Measurements from ENCODE around the gene SOX13. TPM values are rescaled to one million over a fixed set of nuclear protein-coding genes. Genes with fewer than 3 reads are reported as not detected.

The SOX13 gene
- total and polyA plus RNA-seq, 9 donors: 12.0 to 43.0 (median 21.8) TPM

GRCh38 chr1:204132718-204133117, 59.8 kb downstream of the SOX13 start:
- Histone ChIP-seq H3K4me3 (no peak overlapping the region), H3K27ac (no peak overlapping the region), H3K9me3 (no peaks in the 10 kb centered on the region), H3K4me1 (ENCODE audit: insufficient read depth) (peaks cover 17% of the 10 kb centered on the region), H3K36me3 (no peaks in the 10 kb centered on the region), H3K27me3 (no peaks in the 10 kb centered on the region)
- no peak for TF ChIP-seq POLR2A (IDR thresholded peaks at IDR 0.05)
- TF ChIP-seq EP300 (IDR thresholded peaks at IDR 0.05): no peak
- TF ChIP-seq, protein P1, sequence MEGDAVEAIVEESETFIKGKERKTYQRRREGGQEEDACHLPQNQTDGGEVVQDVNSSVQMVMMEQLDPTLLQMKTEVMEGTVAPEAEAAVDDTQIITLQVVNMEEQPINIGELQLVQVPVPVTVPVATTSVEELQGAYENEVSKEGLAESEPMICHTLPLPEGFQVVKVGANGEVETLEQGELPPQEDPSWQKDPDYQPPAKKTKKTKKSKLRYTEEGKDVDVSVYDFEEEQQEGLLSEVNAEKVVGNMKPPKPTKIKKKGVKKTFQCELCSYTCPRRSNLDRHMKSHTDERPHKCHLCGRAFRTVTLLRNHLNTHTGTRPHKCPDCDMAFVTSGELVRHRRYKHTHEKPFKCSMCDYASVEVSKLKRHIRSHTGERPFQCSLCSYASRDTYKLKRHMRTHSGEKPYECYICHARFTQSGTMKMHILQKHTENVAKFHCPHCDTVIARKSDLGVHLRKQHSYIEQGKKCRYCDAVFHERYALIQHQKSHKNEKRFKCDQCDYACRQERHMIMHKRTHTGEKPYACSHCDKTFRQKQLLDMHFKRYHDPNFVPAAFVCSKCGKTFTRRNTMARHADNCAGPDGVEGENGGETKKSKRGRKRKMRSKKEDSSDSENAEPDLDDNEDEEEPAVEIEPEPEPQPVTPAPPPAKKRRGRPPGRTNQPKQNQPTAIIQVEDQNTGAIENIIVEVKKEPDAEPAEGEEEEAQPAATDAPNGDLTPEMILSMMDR (IDR thresholded peaks at IDR 0.05): no peak
- WGBS, 3 donors: 74 to 77% (median 76%) methylated on average over 6 of the region's 6 CpGs
- no peak for DNase-seq
- intact Hi-C loops (cut with DNase I): no loop called here

DNA sequence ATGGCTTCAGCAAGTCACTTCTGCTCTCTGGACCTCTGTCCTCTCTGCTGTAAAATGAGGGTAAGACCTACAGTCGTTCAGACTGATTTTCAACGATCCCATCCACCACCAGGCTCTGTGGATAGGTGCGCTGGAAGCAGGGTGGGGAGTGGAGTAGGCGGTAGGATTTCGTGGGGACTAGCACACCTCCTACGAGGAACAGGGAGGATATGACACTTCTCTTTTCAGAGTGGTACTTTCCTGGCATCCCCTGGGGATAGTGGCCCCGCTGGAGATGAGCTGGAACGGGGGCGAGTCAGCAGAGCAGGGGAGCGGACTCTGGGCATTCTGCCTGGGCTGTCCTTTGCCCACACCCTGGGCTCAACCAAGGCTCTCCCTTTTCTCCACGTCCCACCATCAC, 61.2 kb downstream of the SOX13 start:
- 82 to 86% (median 83%) methylated on average over 11 of the region's 11 CpGs for WGBS, 3 donors
- TF ChIP-seq EP300 (IDR thresholded peaks at IDR 0.05): no peak
- intact Hi-C loops (cut with DNase I): no loop called here
- H3K27ac ChIP-seq: no peak overlapping the region
- H3K4me1 ChIP-seq (ENCODE audit: insufficient read depth): peaks cover 17% of the 10 kb centered on the region
- DNase-seq: no peak
- no peak overlapping the region for H3K4me3 ChIP-seq
- no peaks in the 10 kb centered on the region for H3K27me3 ChIP-seq
- H3K36me3 ChIP-seq: no peaks in the 10 kb centered on the region
- H3K9me3 ChIP-seq: no peaks in the 10 kb centered on the region

DNA sequence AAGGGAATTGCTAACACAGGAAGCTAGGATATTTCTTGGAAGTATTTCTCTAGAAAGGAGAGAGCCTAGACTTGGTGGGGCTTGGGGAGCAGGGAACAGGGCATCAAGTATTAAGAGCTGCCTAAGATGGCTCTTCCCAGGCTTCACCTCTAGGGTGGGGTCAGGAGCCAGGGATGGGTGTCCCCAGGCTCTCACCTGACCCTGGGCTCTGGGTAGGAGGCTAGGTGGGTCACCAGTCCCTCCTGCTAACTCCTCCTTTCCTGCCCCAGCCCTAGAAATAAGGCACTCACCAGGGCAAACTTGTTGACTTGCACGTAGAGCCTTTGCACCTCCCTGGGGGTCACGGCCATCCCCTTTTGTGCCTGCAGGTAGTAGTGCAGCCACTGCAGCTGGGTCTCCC, 63.9 kb downstream of the SOX13 start:
- Histone ChIP-seq H3K36me3 (no peaks in the 10 kb centered on the region), H3K9me3 (no peaks in the 10 kb centered on the region), H3K4me1 (ENCODE audit: insufficient read depth) (no peaks in the 10 kb centered on the region), H3K27ac (no peak overlapping the region), H3K4me3 (no peak overlapping the region), H3K27me3 (no peaks in the 10 kb centered on the region)
- intact Hi-C loops (cut with DNase I): no loop called here
- TF ChIP-seq POLR2A (IDR thresholded peaks at IDR 0.05): no peak
- no peak for TF ChIP-seq EP300 (IDR thresholded peaks at IDR 0.05)
- TF ChIP-seq, protein P1 (IDR thresholded peaks at IDR 0.05): no peak
- WGBS, 3 donors: 57 to 82% (median 75%) methylated on average over 2 of the region's 2 CpGs
- no peak for DNase-seq

- Histone ChIP-seq H3K9me3 (no peaks in the 10 kb centered on the region), H3K36me3 (no peaks in the 10 kb centered on the region), H3K27ac (no peak overlapping the region), H3K4me1 (ENCODE audit: insufficient read depth) (peaks cover 5% of the 10 kb centered on the region), H3K27me3 (no peaks in the 10 kb centered on the region), H3K4me3 (no peak overlapping the region)
- WGBS, 3 donors: 88 to 95% (median 90%) methylated on average over 2 of the region's 2 CpGs
- intact Hi-C loops (cut with DNase I): no loop called here
- TF ChIP-seq POLR2A (IDR thresholded peaks at IDR 0.05) (no peak), EP300 (IDR thresholded peaks at IDR 0.05) (no peak)
- TF ChIP-seq, protein P1 (IDR thresholded peaks at IDR 0.05): no peak
- no peak for DNase-seq
These were observed 66.2 kb downstream of the SOX13 start for GRCh38 chr1:204139088-204139487.

GRCh38 chr1:204139952-204140351, 67.0 kb downstream of the SOX13 start:
- intact Hi-C loops (cut with DNase I): no loop called here
- 93 to 98% (median 97%) methylated on average over 6 of the region's 6 CpGs for WGBS, 3 donors

More at GRCh38 chr1:204139952-204140351, 67.0 kb downstream of the SOX13 start:
- no peak for DNase-seq
- Histone ChIP-seq H3K27me3 (no peaks in the 10 kb centered on the region), H3K9me3 (no peaks in the 10 kb centered on the region), H3K4me3 (no peak overlapping the region), H3K27ac (no peak overlapping the region), H3K36me3 (no peaks in the 10 kb centered on the region), H3K4me1 (ENCODE audit: insufficient read depth) (peaks cover 5% of the 10 kb centered on the region)
- TF ChIP-seq, protein P1 (IDR thresholded peaks at IDR 0.05): no peak
